GM21367 (cell line): ENCODE data around the gene TLR7.

ENCODE experiments used
- ATAC-seq: cut with Tn5 transposase; IDR thresholded peaks from one replicate; pipeline ENCODE4 v1.9.1; 2021; ENCODE audit not compliant: unreplicated experiment

Gene TLR7

GRCh38 chrX:12922599-12922919, 55.7 kb downstream of the TLR7 start:
- ATAC-seq, result no peak

- ATAC-seq, result no peak
Measured at GRCh38 chrX:12929701-12930100, 62.8 kb downstream of the TLR7 start.

GRCh38 chrX:12930150-12930549, 63.3 kb downstream of the TLR7 start:
- ATAC-seq, result no peak

GRCh38 chrX:12932244-12932643, 65.4 kb downstream of the TLR7 start:
- no peak for ATAC-seq

- ATAC-seq, result no peak
Measured at GRCh38 chrX:12934850-12935249, 68.0 kb downstream of the TLR7 start.

GRCh38 chrX:12936947-12937346, 70.1 kb downstream of the TLR7 start:
- no peak for ATAC-seq
